ENCODE results near the gene NCAM1.
"Not testable (repeated sequence)": the region's sequence is repeated elsewhere in the genome, so short reads cannot be mapped to it uniquely, and the experiment has no call there.

Gene NCAM1

DNA sequence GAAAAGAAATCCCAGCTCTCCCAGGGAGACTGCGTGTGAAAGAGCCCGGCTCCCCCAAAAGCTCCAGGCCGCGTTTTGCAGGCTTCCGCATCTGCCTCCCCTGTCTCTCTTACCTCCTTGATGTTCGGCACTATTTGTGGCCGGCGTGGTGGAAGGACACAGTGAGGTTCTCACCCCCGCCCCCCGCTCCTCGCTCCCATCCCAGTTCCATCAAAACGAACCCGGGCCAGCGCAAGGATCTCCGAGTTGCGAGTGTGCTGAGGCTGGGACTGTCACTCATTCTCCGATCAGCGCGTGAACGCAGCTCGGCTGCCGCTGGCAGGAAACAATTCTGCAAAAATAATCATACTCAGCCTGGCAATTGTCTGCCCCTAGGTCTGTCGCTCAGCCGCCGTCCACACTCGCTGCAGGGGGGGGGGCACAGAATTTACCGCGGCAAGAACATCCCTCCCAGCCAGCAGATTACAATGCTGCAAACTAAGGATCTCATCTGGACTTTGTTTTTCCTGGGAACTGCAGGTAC lies at the start of gene NCAM1:
TSS of gene NCAM1 (plus strand) at position 275 of the 523 bp plus-strand sequence.
- DNase-seq (ENCODE audit: low spot score): peak; percentile 94

DNA sequence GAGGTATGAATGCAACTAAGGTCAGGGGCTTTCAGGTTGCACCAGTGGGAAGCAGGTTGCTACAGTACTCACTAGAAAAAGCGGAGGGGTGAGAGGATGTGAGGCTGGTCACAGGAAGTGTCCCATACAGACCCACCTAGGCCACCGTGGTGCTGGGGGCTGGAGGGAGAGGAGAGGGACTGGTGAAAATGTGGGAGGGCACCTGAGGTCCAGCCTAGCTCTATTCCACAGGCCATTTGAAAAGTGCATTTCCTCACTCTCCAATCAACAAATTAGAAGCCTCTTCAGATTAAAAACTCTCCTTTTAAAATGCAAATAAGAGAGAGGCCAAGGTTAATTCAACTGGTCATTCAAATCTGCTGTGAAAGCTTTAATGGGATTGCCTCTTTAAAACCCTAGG lies 38.6 kb upstream of the NCAM1 start:
- no peak for DNase-seq (ENCODE audit: low spot score)

DNA sequence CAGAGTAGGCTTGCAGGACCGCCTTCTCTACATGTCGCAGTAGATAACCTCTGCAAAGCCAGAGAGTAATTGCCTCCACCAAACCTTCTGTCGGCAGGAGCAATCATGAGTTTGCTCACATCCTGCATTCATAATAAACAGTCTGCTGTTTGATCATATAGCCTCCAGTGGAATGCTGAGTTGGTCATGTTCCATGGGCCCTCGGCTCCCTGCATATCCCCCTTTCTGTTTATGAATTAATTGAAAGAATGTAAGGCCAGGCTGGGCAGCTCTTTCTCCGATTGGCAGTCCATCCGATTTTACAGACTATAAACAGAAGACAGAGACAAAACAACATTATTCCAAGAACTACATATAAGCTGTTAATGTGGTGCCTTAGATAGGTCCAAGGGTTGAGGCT lies 36.4 kb upstream of the NCAM1 start:
- DNase-seq (ENCODE audit: low spot score): not testable (repeated sequence)

DNA sequence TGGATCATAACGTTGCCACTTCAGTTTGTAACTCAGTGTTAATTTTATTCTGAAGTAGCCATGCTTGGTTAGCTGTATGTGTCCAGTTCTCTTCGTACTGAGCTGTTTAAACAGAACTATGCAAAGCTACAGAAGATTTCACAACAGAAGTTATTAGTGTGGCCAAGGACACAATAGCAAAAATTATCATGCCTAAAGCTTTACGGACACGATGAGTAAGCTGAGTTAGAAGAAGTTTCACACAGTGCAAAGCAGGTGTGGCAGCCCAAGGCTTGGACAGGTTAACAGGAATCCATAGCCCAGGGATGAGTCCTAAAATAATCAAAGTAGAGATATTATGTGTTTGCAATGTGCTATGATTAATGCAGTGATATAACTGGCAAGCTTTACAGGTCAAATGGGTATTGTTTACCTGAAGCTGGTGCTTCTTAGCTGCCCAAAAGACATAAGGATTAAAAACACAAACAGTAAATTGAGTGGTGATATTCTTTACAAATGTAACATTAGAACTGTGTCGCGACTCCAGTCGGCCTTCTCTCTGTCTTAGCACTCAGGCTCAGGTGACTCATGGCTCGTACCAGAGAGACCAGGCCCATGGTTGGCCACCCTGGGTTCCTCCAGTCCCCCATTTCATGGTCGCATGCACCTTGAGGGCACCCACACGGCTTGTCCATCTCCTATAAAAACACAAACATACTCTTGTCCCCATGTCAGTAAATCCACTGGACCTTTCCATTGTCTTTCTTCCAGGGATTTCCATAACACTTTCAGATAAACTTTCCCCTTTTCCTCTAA lies 35.5 kb upstream of the NCAM1 start:
- DNase-seq (ENCODE audit: low spot score): no peak

DNA sequence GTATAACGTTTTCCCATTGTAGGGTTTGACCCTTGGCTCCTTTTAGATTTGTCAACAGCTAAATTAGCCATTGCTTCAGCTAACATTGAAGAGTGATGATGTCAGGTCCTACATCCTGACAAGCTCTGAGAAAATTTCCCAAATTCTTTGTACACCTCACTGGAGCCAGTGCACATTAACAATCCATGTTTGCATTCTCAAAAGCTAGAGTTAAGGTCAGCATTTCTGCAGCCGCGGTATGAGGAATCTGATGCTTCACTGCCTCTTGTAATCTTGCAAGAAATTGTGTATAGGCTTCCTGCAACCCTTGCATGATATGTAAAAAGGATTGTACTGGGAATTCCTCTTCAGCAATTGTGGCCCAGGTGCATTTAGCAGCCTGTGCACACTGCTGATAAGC lies 33.1 kb upstream of the NCAM1 start:
- no peak for DNase-seq (ENCODE audit: low spot score)

DNA sequence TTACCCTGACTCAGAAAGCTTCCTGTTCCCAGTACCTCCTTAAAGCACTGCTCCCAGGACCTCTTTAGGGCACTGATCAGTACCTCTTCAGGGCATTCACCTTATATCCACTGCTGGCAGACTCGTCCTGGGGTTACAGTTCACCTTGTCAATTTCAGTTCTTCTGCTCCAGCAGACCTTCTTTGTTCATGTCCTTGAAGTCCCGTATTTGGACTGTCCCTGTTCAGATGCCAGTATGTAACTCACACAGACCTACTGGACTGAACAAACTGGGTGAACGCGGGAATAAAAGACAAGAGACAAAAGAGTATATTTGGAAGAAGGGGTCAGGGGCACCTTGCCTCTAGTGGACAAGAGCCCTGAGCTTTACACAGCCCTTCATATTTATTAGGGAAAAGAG lies 31.8 kb upstream of the NCAM1 start:
- DNase-seq (ENCODE audit: low spot score): no peak

DNA sequence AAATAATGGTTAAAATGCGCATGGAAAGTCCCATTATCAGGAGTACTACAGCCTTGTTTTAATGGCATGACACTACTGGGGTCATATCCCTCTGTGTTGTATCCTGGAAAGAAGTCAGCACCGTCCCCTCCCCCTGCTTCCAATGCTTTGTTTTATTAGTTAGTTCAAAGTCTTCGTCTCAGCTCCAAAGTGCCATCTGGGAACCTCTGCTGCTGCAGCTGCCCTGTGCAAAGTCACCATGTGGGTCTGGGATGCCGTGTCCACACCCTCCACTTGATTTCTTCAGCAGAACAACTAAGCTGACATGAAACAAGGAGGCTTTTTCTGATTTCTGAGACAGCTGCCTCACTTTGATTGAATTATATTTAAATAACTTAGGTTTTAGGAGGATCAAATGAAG lies 29.5 kb upstream of the NCAM1 start:
- DNase-seq (ENCODE audit: low spot score): no peak

DNA sequence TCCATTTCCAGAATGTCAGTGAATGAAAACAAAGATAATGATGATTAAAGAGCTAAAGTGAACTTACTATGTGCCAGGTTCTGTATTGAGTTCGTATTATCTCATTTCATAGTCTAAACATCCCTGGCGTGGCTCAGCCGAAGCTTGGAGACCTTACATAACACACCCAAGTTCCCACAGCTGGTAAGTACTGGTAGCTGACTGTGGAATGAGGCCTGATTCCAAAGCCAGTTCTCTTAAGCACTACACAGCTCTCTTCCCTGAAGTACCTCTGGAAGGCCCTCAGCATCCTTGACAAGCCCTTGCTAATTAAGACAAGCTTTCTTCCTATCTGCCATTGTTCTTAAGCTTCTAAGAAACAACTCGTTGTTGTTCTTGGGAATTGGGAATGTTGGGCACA lies 28.6 kb upstream of the NCAM1 start:
- DNase-seq (ENCODE audit: low spot score): no peak

DNA sequence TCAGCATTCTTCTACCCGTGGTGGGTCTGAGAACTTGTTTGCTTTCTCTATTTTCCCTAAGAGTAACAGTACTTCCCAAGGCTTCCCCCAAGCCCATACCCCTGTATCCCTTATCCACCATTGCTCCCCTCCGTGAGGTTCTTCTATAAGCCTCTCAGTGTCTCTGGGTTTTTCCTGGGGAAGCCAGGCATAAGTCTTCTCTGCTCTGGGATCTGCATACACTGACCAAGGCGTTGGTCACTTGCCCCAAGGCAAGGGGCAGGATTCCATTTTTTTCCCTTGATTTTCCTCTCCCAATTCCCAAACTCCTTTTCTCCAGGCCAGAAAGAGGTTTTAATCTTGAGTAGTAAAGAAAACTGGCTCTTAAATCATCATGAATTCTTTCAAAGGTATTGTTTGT lies 27.2 kb upstream of the NCAM1 start:
- DNase-seq (ENCODE audit: low spot score): no peak

DNA sequence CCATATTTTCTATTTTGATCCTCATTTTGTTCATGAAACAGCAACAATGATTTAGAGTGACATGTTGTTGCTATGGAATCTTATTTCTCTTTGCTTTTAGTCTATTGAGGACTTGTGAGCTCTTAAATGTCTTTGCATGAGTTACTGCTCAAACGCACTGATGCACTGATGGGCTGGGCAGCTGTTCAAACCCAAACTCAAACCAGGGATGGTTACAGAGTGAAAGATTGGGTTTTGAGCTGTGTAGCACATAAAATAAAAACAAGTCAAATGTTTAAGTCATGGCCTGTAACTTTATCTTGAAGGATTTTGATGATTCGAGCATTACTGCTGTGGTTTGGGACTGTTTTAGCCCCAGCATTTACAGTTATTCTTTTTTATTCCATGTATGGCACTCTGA lies 20.1 kb upstream of the NCAM1 start:
- DNase-seq (ENCODE audit: low spot score): no peak

DNA sequence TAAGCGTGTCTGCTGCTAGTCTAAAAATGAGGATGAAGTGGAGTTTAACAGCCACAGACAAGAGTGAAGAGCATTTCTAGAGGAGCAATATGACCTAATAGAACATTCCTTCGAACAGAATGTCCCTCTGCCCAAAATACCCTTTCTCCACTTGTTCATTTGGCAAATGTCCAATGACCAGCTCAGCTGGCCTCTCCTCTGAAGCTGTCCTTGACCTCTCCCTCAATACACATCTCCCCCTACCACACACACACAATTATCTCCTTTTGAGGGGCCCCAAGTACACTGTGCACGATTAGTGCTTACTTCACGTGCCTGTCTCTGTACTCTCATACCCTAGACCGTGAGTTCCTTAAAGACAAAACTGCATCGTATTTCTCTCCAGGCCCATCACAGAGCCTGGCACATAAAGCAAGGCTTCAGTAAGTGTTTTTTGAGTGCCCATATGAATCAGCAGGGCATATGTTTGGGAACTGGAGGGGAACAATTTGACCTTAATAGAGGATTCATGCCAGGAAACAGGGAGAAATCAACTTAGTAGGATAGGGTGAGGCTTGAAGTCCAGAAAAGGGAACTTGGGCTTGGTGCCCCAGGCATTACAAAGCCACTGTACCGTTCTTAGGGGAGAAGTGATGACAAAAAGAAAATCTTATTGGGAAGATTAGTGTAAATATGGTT lies 18.1 kb upstream of the NCAM1 start:
- DNase-seq (ENCODE audit: low spot score): no peak

DNA sequence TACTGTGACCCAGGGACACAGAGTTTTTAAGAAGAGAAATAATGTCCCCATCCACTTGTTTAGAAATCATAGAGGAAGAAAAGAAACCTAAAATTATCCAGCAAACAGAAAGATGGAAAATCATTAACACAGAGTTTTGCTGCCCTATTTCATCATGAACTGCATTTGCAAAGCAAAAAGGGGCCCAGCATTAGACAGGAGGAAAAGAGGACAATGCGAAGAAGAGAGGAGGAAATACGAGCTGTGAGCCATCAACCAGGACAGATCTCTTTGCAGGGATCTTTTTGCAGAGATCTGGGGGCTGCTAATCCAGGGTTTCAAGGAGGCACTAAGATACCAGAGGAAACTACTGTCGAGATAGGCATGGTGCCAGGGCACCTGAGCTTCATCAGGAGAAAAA lies 14.4 kb upstream of the NCAM1 start:
- DNase-seq (ENCODE audit: low spot score): no peak

DNA sequence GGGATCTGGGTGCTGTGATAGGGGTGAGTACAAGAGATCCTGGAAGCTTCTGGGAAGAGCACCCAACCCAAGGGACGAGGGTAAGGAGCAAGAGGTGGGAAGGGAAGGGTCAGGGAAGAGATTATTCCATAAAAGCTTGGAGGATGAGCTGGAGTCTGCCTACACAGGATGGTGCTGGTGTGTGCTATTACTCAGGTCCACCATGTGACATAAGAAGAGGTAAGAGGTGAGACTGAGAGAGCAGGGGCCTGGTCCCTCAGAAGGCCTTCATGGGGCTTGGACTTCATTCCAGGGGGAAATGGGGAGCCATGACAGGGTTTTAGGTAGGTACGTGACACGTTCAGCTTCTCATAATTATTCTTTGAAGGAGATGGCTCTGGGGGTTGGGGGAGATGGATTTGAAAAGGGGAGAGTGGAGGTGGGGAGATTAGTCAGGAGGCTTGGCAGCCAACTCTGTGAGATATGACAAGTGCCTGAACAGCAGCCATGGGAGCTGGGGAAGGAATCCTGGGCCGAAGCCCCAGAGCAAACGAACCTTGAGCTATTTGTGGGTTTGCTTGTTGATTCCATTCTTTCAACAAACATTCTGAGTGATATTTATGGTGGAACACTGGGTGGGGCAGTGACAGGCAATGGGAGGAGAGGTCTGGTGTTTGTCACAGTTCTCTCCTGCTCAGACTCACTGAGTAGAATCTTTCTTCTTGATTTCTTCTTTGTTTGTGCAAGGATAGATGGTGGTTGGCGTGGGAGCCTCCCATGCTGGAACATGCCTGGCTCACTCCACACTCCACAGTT lies 11.2 kb upstream of the NCAM1 start:
- no peak for DNase-seq (ENCODE audit: low spot score)

DNA sequence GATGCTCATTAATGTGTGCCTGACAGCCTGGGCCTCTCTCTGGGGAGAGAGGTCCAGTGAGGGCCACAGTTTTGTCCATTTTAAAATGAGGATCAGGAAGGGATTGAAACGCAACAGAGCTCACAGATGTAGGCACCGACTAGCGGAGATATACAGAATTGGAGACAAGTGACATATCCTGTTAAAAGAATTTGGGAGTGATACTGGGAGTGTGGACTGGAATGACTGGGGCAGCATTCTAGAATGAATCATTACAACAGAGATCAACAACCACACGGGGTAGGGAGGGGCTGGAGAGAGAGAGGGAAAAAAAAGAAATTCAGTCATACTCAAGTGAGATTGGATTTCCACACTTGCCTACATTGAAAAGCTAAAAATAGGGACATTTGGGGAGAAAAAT lies 2.5 kb upstream of the NCAM1 start:
- no peak for DNase-seq (ENCODE audit: low spot score)

DNA sequence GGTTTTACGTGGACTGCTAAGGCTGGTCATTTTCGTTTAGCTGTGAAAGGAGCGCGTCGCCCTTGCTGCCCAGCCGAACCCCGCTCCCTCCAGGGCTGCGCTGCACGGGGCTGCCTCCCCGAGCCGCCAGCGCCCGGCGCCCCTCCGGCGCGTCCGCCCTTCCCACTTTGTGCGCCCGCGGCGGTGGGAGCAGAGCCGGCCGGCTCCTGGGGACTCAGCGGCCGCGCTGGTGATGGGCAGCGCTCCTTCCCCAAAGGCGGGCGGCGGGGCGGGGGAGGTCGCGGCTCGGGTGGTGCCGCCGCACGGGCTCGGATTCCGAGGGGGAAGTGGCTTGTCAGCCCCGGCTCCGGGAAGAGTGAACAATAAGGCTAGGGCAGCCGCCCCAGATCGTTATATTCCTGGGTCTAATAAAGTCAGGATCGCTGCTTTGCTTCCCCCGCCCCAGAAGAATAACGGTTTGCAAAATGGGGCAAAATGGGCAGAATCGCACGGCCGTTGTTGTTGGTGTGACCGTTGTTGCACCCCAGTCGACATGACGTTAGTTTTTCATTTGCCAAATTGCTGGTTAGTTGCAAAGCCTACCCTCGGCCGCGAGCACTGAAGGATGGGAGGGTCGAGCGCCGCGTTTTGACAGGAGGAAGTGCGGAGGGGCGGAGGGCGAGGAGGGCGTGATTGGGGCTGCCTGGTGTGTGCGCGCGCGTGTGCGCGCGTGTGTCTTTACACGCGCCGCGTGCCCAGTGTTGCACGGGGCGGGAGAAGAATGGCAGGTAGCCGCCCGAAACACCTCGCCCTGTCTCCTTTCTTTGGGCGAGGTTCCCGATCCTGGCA lies 745 bp downstream of the NCAM1 start:
- DNase-seq (ENCODE audit: low spot score): peak; percentile 77

DNA sequence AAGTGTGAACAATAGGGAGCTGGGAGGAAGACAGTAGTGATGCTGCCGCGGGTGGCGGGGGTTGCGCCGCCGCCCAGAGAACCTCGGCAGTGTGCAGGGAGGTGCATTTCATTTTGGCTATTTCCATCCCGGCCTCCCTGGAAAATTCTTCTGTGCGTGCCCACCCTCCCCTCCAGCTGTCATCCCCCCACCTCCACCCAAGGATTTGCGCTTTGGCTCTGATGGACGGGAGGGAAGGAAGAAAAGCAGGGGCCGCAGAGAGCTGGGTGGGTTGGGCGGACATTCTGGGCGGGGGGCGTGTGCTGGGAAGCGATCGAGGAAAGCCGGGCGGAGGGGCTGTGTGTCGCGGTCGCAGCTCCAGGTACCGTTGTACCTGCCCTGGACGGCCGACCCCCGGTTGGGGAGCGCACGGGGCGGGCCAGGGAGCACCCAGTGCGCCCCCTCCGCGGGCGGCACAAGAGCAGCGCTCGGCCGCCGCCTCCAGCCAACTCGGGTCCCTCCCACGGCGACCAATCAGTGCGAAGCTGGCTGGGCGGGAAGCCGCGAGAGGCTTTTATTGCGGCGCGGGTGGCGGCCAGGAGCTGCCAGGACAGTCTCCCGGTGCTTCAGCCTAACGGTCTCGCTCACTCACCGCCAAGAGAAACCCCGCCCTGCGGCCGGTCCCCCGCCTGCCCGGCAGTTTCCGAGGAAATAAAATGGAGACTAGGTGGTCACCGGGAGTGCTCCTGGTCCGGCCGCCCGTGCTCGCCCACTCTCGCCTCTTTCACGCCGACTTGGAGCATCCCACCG lies 1.6 kb downstream of the NCAM1 start:
- peak; percentile 79 for DNase-seq (ENCODE audit: low spot score)

DNA sequence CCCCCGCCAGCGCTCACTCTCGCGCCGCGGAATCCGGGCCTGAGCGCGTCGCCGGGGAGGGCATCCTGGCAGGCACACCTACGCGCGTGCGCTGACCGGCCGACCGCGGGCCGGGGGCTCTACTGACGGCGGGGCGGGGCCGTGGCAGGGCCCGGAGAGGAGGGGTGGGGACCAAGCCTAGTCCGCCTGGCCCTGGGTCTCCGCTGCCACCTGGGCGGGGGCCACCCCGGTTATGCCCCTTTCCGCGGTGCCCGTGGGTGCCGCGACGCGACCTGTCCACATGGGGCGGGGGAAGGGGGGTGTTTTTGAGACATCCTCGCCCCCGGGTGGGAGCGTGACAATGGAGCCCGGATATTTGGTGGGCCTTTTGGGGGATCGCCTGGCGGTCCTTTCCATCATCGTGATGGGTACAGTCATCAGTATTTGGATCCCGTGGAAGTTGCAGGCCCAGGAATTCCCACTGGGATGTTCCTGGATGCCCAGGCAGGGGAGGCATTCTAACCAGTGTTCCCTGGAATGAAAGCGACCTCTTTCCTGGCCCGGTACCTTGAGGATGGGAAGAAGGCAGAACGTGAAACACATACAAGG lies 2.2 kb downstream of the NCAM1 start:
- no peak for DNase-seq (ENCODE audit: low spot score)

DNA sequence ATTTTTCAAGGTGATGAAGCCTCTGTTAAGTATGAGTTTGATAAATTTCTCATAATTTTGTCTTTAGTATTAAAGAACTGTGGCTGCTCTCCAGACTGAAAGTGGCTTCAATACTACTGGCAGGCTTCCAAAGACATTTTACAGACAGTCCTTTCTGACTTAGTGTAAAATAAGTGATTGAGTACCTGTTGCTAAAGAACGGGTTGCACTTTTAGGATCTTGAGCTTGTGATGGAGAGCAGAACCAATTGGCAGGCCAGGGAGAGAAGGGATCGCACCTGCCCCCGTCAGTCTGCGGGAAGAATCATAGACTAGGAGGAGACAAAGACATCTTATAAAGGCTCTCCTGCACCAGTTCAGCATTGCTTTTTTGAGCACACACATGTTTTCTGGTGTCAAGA lies 4.4 kb downstream of the NCAM1 start:
- no peak for DNase-seq (ENCODE audit: low spot score)

DNA sequence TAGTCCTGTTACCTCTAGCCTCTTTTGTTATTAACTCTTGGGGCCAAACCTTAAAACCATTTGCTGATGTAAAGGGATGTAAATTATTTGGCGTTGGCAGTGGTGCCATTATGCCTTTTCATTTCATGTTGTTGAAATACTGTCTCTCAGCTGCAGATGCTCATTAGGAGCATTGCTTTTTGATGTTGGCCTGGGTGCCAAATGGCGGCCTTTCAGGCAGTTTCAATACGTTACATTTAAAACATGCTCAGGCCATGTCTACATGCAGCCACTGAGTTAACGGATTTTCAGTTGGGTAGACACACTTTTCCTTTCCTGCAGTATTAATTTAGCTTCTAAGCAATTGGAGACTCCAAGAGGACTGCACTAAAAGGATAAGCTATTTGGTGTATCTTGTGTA lies 5.3 kb downstream of the NCAM1 start:
- no peak for DNase-seq (ENCODE audit: low spot score)

DNA sequence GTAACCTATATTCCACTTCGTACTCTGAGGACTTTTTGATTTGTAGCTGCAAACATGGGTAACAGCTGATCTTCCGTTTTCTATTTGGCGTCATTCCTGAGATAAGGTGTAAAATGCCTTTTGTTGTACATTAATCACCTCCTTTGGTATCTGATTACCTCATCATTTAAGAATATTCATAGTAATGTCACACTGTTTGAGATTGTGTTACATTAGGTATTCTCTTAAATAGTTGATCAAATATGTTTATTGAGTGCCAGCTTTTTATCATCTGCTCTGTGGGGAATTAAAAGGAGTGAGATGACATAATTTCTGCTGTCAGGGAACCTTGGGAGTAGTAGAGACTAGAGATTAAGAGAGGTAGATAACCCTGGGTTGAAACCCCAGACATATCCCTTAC lies 5.9 kb downstream of the NCAM1 start:
- no peak for DNase-seq (ENCODE audit: low spot score)
